ENCODE results near the gene PLCB1. TPM values are rescaled to one million over a fixed set of nuclear protein-coding genes. Genes with fewer than 3 reads are reported as not detected.
A peak's percentile ranks its signal among the peaks of the same experiment; 100 is the strongest.
"Not testable (repeated sequence)": the region's sequence is repeated elsewhere in the genome, so short reads cannot be mapped to it uniquely, and the experiment has no call there.

Gene PLCB1
- polyA plus RNA-seq, 6 donors from 2014 or later = 0.27 to 0.79 (median 0.54) TPM; not detected in 2

GRCh38 chr20:8600910-8601541 is 469.0 kb downstream of the PLCB1 start:
- Mint-ChIP-seq H3K27ac (peak overlapping the region in 2 of 6 donors; percentile 13 to 20), H3K4me3 (peak overlapping the region in 5 of 8 donors; percentile 35 to 73 (median 64)), H3K4me1 (peaks cover 18 to 29% (median 27%) of the 10 kb centered on the region in 3 donors)
- H3K36me3 Mint-ChIP-seq; DNase-seq; ATAC-seq (ENCODE audit: low read depth in 2 of 2); H3K9me3 Mint-ChIP-seq; H3K27me3 Mint-ChIP-seq: not testable (repeated sequence)

GRCh38 chr20:8601542-8601912 is 469.5 kb downstream of the PLCB1 start:
- peak overlapping the region in 2 of 6 donors; percentile 20 to 76 for H3K27ac Mint-ChIP-seq

GRCh38 chr20:8602389-8603116 is 470.5 kb downstream of the PLCB1 start:
- Mint-ChIP-seq H3K36me3 (no peaks in the 10 kb centered on the region), H3K27me3 (no peaks in the 10 kb centered on the region), H3K27ac (peak overlapping the region; percentile 78 to 92 (median 88)), H3K4me3 (peak overlapping the region; percentile 59 to 92 (median 80)), H3K4me1 (peaks cover 18 to 29% (median 27%) of the 10 kb centered on the region in 3 donors), H3K9me3 (peaks cover 0 to 4% (median 2%) of the 10 kb centered on the region in 7 donors)
- ATAC-seq (ENCODE audit: low read depth in 2 of 2) (peak; percentile 81 to 87), DNase-seq (peak; percentile 12)

More at GRCh38 chr20:8601542-8601912, 469.5 kb downstream of the PLCB1 start:
- peak in 1 of 2 donors; percentile 38 for ATAC-seq (ENCODE audit: low read depth in 2 of 2)
- Mint-ChIP-seq H3K4me1 (peaks cover 18 to 29% (median 27%) of the 10 kb centered on the region in 3 donors), H3K4me3 (peak overlapping the region in 5 of 8 donors; percentile 26 to 70 (median 46)), H3K36me3 (no peaks in the 10 kb centered on the region), H3K27me3 (no peaks in the 10 kb centered on the region), H3K9me3 (peaks cover 0 to 4% (median 2%) of the 10 kb centered on the region in 7 donors)
- no peak for DNase-seq

- no peak overlapping the region for H3K27ac Mint-ChIP-seq
- no peaks in the 10 kb centered on the region for H3K36me3 Mint-ChIP-seq
- H3K9me3 Mint-ChIP-seq = peaks cover 0 to 2% (median 0%) of the 10 kb centered on the region in 7 donors
- peaks cover 0 to 5% (median 3%) of the 10 kb centered on the region in 3 donors for H3K4me1 Mint-ChIP-seq
- ATAC-seq (ENCODE audit: low read depth in 2 of 2) (no peak), DNase-seq (no peak)
- no peak overlapping the region for H3K4me3 Mint-ChIP-seq
- no peaks in the 10 kb centered on the region for H3K27me3 Mint-ChIP-seq
Measured at GRCh38 chr20:8608470-8608869, 476.4 kb downstream of the PLCB1 start.

- no peaks in the 10 kb centered on the region for H3K36me3 Mint-ChIP-seq
- no peak overlapping the region for H3K4me3 Mint-ChIP-seq
- H3K27me3 Mint-ChIP-seq = no peaks in the 10 kb centered on the region
- ATAC-seq (ENCODE audit: low read depth in 2 of 2) = no peak
- peaks cover 0 to 4% (median 0%) of the 10 kb centered on the region in 3 donors for H3K4me1 Mint-ChIP-seq
- H3K9me3 Mint-ChIP-seq = no peaks in the 10 kb centered on the region
- no peak for DNase-seq
- H3K27ac Mint-ChIP-seq = no peak overlapping the region
Measured at GRCh38 chr20:8616792-8617191, 484.7 kb downstream of the PLCB1 start.

- H3K27me3 Mint-ChIP-seq = no peaks in the 10 kb centered on the region
- no peaks in the 10 kb centered on the region for H3K9me3 Mint-ChIP-seq
- H3K4me1 Mint-ChIP-seq = peaks cover 0 to 3% (median 0%) of the 10 kb centered on the region in 3 donors
- DNase-seq (no peak), ATAC-seq (ENCODE audit: low read depth in 2 of 2) (no peak)
- no peak overlapping the region for H3K27ac Mint-ChIP-seq
- no peak overlapping the region for H3K4me3 Mint-ChIP-seq
- H3K36me3 Mint-ChIP-seq = no peaks in the 10 kb centered on the region
Measured at GRCh38 chr20:8621001-8621400, 488.9 kb downstream of the PLCB1 start.

GRCh38 chr20:8624046-8624445 is 492.0 kb downstream of the PLCB1 start:
- Mint-ChIP-seq H3K9me3 (no peaks in the 10 kb centered on the region), H3K36me3 (no peaks in the 10 kb centered on the region), H3K27me3 (no peaks in the 10 kb centered on the region), H3K4me1 (no peaks in the 10 kb centered on the region), H3K4me3 (no peak overlapping the region), H3K27ac (no peak overlapping the region)
- DNase-seq = no peak
- no peak for ATAC-seq (ENCODE audit: low read depth in 2 of 2)

- no peaks in the 10 kb centered on the region for H3K27me3 Mint-ChIP-seq
- H3K4me1 Mint-ChIP-seq = no peaks in the 10 kb centered on the region
- H3K4me3 Mint-ChIP-seq = no peak overlapping the region
- H3K27ac Mint-ChIP-seq = no peak overlapping the region
- DNase-seq (no peak), ATAC-seq (ENCODE audit: low read depth in 2 of 2) (no peak)
- no peaks in the 10 kb centered on the region for H3K36me3 Mint-ChIP-seq
- H3K9me3 Mint-ChIP-seq = no peaks in the 10 kb centered on the region
Measured at GRCh38 chr20:8624616-8625015, 492.6 kb downstream of the PLCB1 start.

- Mint-ChIP-seq H3K9me3 (peaks cover 0 to 3% (median 0%) of the 10 kb centered on the region in 7 donors), H3K36me3 (no peaks in the 10 kb centered on the region), H3K4me3 (no peak overlapping the region), H3K27me3 (no peaks in the 10 kb centered on the region), H3K4me1 (no peaks in the 10 kb centered on the region), H3K27ac (no peak overlapping the region)
- ATAC-seq (ENCODE audit: low read depth in 2 of 2) = no peak
- no peak for DNase-seq
Measured at GRCh38 chr20:8627340-8628004, 495.4 kb downstream of the PLCB1 start.

GRCh38 chr20:8631271-8631670 is 499.2 kb downstream of the PLCB1 start:
- Mint-ChIP-seq H3K4me3 (no peak overlapping the region), H3K4me1 (no peaks in the 10 kb centered on the region), H3K36me3 (no peaks in the 10 kb centered on the region), H3K9me3 (peaks cover 0 to 3% (median 0%) of the 10 kb centered on the region in 7 donors), H3K27me3 (no peaks in the 10 kb centered on the region), H3K27ac (no peak overlapping the region)
- DNase-seq = no peak
- ATAC-seq (ENCODE audit: low read depth in 2 of 2) = no peak

- DNase-seq = no peak
- Mint-ChIP-seq H3K36me3 (no peaks in the 10 kb centered on the region), H3K27ac (no peak overlapping the region), H3K27me3 (no peaks in the 10 kb centered on the region), H3K4me3 (no peak overlapping the region), H3K9me3 (peaks cover 0 to 3% (median 0%) of the 10 kb centered on the region in 7 donors), H3K4me1 (peaks cover 2 to 5% (median 4%) of the 10 kb centered on the region in 3 donors)
- no peak for ATAC-seq (ENCODE audit: low read depth in 2 of 2)
Measured at GRCh38 chr20:8633366-8633765, 501.3 kb downstream of the PLCB1 start.

GRCh38 chr20:8635048-8635572 is 503.0 kb downstream of the PLCB1 start:
- Mint-ChIP-seq H3K9me3 (peaks cover 0 to 3% (median 0%) of the 10 kb centered on the region in 7 donors), H3K4me3 (no peak overlapping the region), H3K27me3 (no peaks in the 10 kb centered on the region), H3K36me3 (no peaks in the 10 kb centered on the region), H3K27ac (no peak overlapping the region), H3K4me1 (peaks cover 2 to 6% (median 4%) of the 10 kb centered on the region in 3 donors)
- DNase-seq (no peak), ATAC-seq (ENCODE audit: low read depth in 2 of 2) (no peak)

GRCh38 chr20:8635837-8636236 is 503.8 kb downstream of the PLCB1 start:
- Mint-ChIP-seq H3K4me1 (peaks cover 2 to 6% (median 4%) of the 10 kb centered on the region in 3 donors), H3K27me3 (no peaks in the 10 kb centered on the region), H3K9me3 (peaks cover 0 to 3% (median 0%) of the 10 kb centered on the region in 7 donors), H3K27ac (no peak overlapping the region), H3K36me3 (no peaks in the 10 kb centered on the region), H3K4me3 (no peak overlapping the region)
- DNase-seq = no peak
- no peak for ATAC-seq (ENCODE audit: low read depth in 2 of 2)
